ENCODE data around the gene DDN.

DDN gene

GRCh38 chr12:49010092-49010668 lies 11.0 kb upstream of the DDN start:
- DNase-seq, result no peak

GRCh38 chr12:49008943-49009342 lies 9.8 kb upstream of the DDN start:
- DNase-seq, result no peak

- DNase-seq, result no peak
These were observed 1.2 kb upstream of the DDN start for GRCh38 chr12:49000346-49000745.

GRCh38 chr12:48998497-48999353 lies 450 bp downstream of the DDN start:
- DNase-seq, result no peak

GRCh38 chr12:48997719-48998496 lies 1.3 kb downstream of the DDN start:
- no peak for DNase-seq

- DNase-seq, result no peak
These were observed 2.1 kb downstream of the DDN start for GRCh38 chr12:48996794-48997718.

GRCh38 chr12:48995086-48995879 lies 3.9 kb downstream of the DDN start:
- peak; percentile 50 for DNase-seq

- DNase-seq, result no peak
These were observed 4.7 kb downstream of the DDN start for GRCh38 chr12:48994224-48995085.

GRCh38 chr12:48993787-48994186 lies 5.4 kb downstream of the DDN start:
- no peak for DNase-seq

GRCh38 chr12:48991247-48992050 lies 7.7 kb downstream of the DDN start:
- no peak for DNase-seq

- no peak for DNase-seq
These were observed 8.6 kb downstream of the DDN start for GRCh38 chr12:48990552-48990951.

- no peak for DNase-seq
These were observed 11.0 kb downstream of the DDN start for GRCh38 chr12:48988030-48988649.

GRCh38 chr12:48986720-48987291 lies 12.4 kb downstream of the DDN start:
- DNase-seq, result no peak

- no peak for DNase-seq
These were observed 13.3 kb downstream of the DDN start for GRCh38 chr12:48985901-48986300.

- DNase-seq, result no peak
These were observed 13.7 kb downstream of the DDN start for GRCh38 chr12:48985475-48985897.

GRCh38 chr12:48982397-48983080 lies 16.6 kb downstream of the DDN start:
- no peak for DNase-seq

GRCh38 chr12:48981757-48982157 lies 17.4 kb downstream of the DDN start:
- DNase-seq, result no peak
